Ascending aorta (tissue), 2 donors: Measurements from ENCODE around the gene SRGAP3. TPM values are rescaled to one million over a fixed set of nuclear protein-coding genes. Genes with fewer than 3 reads are reported as not detected.

Experiments
- DNase-seq, 2 donors: peaks; one replicate each; pipeline ENCODE4 v3.0.0-alpha.2; 2019; ENCODE audit warnings: low spot score in 2 of 2
- H3K27ac ChIP-seq, 2 donors: fragments of 200-600 bp; sonication (generic); one replicate each; pipeline ENCODE4 v1.5.1; 2016 to 2017; ENCODE audit warnings: mild to moderate bottlenecking in 1 of 2
- H3K27me3 ChIP-seq: fragments of 200-600 bp; sonication (generic); one replicate; pipeline ENCODE4 v1.5.1; 2017
- H3K36me3 ChIP-seq, 2 donors: fragments of 200-600 bp; sonication (generic); one replicate each; pipeline ENCODE4 v1.5.1; 2016
- H3K4me1 ChIP-seq, 2 donors: fragments of 200-600 bp; sonication (generic); one replicate each; pipeline ENCODE4 v1.5.1; 2016 to 2017; ENCODE audit warnings: mild to moderate bottlenecking in 1 of 2
- H3K4me3 ChIP-seq, 2 donors: fragments of 200-600 bp; sonication (generic); one replicate each; pipeline ENCODE4 v1.5.1; 2016 to 2017; ENCODE audit warnings: mild to moderate bottlenecking in 1 of 2
- H3K9me3 ChIP-seq, 2 donors: fragments of 200-600 bp; sonication (generic); one replicate each; pipeline ENCODE4 v1.5.1; 2016
- intact Hi-C: fragments of 100-400 bp; cut with DNase I; formaldehyde crosslinking; loops from one replicate; pipeline ENCODE4 v1.15.1; 2023
- total RNA-seq: library from RNA; depleted of rRNA; stranded (reverse); fragments of >200 nt; gene quantifications from one replicate; pipeline ENCODE4 v1.1.0, GENCODE V29; 2016
- TF ChIP-seq, protein P1 (sequence below), 3 experiments: fragments of 200-600 bp in 2 of 3; fragments of 450-650 bp in 1 of 3; sonication (generic) in 2 of 3; IDR thresholded peaks; one replicate each; pipeline ENCODE4 v1.5.1; 2016 to 2019; ENCODE audit warnings: antibody characterized with exemption in 3 of 3, mild to moderate bottlenecking in 1 of 3, moderate library complexity in 1 of 3

SRGAP3 gene
- total RNA-seq, 1 donor from 2014 or later, result 1.6 TPM

GRCh38 chr3:8964436-8965370 lies 284.7 kb downstream of the SRGAP3 start:
- Histone ChIP-seq H3K27ac (no peak overlapping the region), H3K9me3 (no peaks in the 10 kb centered on the region), H3K36me3 (no peaks in the 10 kb centered on the region), H3K27me3 (no peaks in the 10 kb centered on the region), H3K4me3 (no peak overlapping the region), H3K4me1 (peaks cover 0 to 13% of the 10 kb centered on the region in 2 donors)
- DNase-seq, result no peak
- intact Hi-C loops, result loop anchor here (5.0 kb wide), 1 partner anchor 683 kb away; the partner anchor contains the start of gene MTMR14
- TF ChIP-seq, protein P1, sequence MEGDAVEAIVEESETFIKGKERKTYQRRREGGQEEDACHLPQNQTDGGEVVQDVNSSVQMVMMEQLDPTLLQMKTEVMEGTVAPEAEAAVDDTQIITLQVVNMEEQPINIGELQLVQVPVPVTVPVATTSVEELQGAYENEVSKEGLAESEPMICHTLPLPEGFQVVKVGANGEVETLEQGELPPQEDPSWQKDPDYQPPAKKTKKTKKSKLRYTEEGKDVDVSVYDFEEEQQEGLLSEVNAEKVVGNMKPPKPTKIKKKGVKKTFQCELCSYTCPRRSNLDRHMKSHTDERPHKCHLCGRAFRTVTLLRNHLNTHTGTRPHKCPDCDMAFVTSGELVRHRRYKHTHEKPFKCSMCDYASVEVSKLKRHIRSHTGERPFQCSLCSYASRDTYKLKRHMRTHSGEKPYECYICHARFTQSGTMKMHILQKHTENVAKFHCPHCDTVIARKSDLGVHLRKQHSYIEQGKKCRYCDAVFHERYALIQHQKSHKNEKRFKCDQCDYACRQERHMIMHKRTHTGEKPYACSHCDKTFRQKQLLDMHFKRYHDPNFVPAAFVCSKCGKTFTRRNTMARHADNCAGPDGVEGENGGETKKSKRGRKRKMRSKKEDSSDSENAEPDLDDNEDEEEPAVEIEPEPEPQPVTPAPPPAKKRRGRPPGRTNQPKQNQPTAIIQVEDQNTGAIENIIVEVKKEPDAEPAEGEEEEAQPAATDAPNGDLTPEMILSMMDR (IDR thresholded peaks at IDR 0.05), result no peak

DNA sequence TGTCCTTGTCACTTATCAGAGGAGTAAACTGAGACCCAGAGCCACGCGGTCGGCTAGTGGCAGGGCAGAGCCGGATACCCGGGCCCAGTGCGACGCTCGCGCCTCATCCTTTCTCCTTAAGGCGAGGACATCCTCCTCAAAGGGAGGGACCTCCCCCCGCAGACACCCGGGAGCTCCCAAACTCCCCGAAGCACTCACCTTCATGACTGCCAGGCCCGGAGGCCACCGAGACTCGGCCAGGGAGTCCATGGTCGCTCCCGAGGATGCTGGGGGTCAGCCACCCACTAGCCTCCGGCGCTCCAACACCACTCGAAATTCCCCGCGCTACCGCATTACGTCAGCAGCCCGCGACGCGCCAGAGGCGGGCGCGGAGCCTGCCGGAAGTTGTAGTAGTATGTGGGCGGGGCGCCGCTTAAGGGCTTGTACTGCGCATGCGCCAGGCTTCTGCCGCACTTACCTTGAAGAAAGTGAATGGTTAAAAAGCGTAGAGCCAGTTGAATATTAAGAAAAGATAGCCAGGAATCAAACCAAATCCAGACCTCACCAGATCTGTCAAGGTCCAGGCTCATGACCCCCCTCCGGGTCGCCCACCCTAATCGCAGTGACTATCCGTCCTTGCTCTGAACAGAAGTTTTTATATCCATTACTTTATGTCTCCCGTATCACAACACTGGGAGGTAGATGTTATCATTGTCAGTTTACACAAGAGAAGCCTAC lies 286.2 kb downstream of the SRGAP3 start, which contains the start of gene RAD18:
Gene RAD18, minus strand, starts transcription at position 336 of the 717 bp plus-strand sequence. Its CDS starts 87 bp downstream, at position 249.
- H3K4me1 ChIP-seq, result peaks cover 0 to 13% of the 10 kb centered on the region in 2 donors
- H3K36me3 ChIP-seq, result no peaks in the 10 kb centered on the region
- peak within 1 kb of the TSS; percentile 65 to 79 for H3K27ac ChIP-seq
- no peaks in the 10 kb centered on the region for H3K9me3 ChIP-seq
- peak within 1 kb of the TSS; percentile 81 to 82 for H3K4me3 ChIP-seq
- intact Hi-C loops, result loop anchor here (5.0 kb wide), 1 partner anchor 684 kb away; the partner anchor contains the start of gene MTMR14
- DNase-seq, result peak; percentile 59 to 95
- TF ChIP-seq, protein P1 (IDR thresholded peaks at IDR 0.05), result no peak
- no peaks in the 10 kb centered on the region for H3K27me3 ChIP-seq

GRCh38 chr3:8962226-8962861 lies 287.1 kb downstream of the SRGAP3 start:
- intact Hi-C loops, result loop anchor here (5.0 kb wide), 1 partner anchor 685 kb away; the partner anchor contains the start of gene MTMR14
- Histone ChIP-seq H3K9me3 (no peaks in the 10 kb centered on the region), H3K36me3 (no peaks in the 10 kb centered on the region), H3K4me3 (peak overlapping the region; percentile 81 to 82), H3K27me3 (no peaks in the 10 kb centered on the region), H3K27ac (no peak overlapping the region), H3K4me1 (peaks cover 0 to 13% of the 10 kb centered on the region in 2 donors)
- TF ChIP-seq, protein P1 (IDR thresholded peaks at IDR 0.05), result no peak
- DNase-seq, result no peak

DNA sequence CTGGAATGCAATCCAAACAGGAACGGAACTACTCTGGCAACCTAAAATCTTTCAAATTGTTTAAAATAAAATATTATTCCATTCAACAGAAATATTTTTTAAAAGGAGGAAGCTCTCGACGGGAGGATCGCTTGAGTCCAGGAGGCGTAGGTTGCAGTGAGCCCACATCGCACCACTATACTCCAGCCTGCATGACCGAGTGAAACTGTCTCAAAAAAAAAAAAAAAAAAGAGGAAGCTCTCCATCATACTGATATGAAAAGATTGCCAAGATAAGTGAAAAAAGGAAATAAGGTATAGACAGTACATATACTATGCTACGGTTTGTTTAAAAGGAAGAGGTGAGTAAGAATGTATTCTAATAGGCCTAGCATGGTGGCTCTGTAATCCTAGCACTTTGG lies 289.8 kb downstream of the SRGAP3 start:
- Histone ChIP-seq H3K27ac (no peak overlapping the region), H3K4me1 (peaks cover 0 to 13% of the 10 kb centered on the region in 2 donors), H3K4me3 (no peak overlapping the region), H3K27me3 (no peaks in the 10 kb centered on the region), H3K9me3 (no peaks in the 10 kb centered on the region), H3K36me3 (no peaks in the 10 kb centered on the region)
- intact Hi-C loops, result loop anchor here (5.0 kb wide), 1 partner anchor 688 kb away; the partner anchor contains the start of gene MTMR14
- TF ChIP-seq, protein P1 (IDR thresholded peaks at IDR 0.05), result no peak
- DNase-seq, result no peak
